ENCODE results near the gene TMPRSS3.

The TMPRSS3 gene

DNA sequence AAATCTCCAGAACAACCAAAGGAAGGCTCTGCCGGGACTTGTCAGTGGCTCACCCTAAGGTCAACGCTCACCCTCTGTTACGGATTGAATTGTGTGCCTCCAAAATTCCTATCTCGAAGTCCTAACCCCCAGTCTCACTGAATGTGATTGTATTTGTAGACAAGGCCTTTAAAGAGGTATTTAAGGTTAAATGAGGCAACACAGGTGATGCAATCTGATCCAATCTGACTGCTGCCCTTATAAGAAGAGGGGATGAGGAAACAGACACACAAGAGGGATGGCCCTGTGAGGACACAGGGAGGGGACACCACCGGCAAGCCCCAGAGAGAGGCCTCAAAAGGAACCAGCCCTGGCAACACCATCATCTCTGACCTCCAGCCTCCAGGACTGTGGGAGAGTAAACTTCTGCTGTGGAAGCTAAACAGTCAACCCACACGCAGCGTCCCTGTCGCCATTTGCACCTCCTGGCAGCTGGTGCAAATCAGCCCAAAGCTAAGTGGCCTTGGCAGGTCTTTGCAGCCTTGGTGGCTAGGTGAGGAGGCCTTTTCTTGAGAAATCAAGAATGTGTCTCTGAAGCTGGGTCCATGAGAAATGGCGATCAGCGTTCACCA is 32.1 kb upstream of the TMPRSS3 start:
- peaks cover 11 to 16% of the 10 kb centered on the region in 2 experiments for H3K4me1 ChIP-seq (ENCODE audit: control insufficient read depth in 1 of 2, insufficient read depth in 1 of 2, low read depth in 1 of 2, low read length in 1 of 2)
- no peaks in the 10 kb centered on the region for H3K9me3 ChIP-seq
- TF ChIP-seq, protein P1, sequence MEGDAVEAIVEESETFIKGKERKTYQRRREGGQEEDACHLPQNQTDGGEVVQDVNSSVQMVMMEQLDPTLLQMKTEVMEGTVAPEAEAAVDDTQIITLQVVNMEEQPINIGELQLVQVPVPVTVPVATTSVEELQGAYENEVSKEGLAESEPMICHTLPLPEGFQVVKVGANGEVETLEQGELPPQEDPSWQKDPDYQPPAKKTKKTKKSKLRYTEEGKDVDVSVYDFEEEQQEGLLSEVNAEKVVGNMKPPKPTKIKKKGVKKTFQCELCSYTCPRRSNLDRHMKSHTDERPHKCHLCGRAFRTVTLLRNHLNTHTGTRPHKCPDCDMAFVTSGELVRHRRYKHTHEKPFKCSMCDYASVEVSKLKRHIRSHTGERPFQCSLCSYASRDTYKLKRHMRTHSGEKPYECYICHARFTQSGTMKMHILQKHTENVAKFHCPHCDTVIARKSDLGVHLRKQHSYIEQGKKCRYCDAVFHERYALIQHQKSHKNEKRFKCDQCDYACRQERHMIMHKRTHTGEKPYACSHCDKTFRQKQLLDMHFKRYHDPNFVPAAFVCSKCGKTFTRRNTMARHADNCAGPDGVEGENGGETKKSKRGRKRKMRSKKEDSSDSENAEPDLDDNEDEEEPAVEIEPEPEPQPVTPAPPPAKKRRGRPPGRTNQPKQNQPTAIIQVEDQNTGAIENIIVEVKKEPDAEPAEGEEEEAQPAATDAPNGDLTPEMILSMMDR (IDR thresholded peaks at IDR 0.05): no peak
- no peak overlapping the region for H3K27ac ChIP-seq
- H3K27me3 ChIP-seq: no peaks in the 10 kb centered on the region
- H3K4me3 ChIP-seq (ENCODE audit: low read depth in 1 of 2, low read length in 1 of 2): no peak overlapping the region
- no peaks in the 10 kb centered on the region for H3K36me3 ChIP-seq

DNA sequence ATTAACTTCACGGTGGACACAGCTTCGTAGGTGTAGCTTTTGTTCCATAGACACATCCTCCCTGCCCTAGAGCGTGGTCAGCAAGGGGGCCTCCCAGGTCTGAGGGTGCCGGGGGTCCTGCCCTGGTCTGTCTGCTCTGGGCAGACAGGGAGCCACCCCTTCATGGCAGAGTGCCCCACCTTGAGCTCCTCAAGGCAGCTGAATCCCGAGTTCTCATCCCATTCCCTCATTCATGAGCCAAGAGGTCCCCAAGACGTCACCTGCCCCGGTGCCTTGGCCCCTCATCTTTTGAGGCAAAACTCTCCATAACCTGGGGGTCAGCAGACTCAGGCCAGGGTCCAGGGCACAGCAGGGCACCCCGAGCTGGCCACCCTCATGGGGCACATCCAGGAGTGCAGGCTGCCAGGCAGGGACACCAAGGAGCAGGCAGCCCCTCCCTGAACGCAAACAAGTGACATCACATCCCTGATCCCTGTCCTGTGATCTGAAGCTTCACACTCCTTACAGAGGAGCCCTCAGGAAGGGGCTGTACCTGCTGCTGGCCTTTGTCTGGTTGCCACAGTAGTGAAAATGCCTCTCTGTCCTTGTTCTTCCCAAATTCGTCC is 31.1 kb upstream of the TMPRSS3 start:
- no peak overlapping the region for H3K4me3 ChIP-seq (ENCODE audit: low read depth in 1 of 2, low read length in 1 of 2)
- H3K4me1 ChIP-seq (ENCODE audit: control insufficient read depth in 1 of 2, insufficient read depth in 1 of 2, low read depth in 1 of 2, low read length in 1 of 2): peaks cover 11 to 16% of the 10 kb centered on the region in 2 experiments
- TF ChIP-seq, protein P1 (IDR thresholded peaks at IDR 0.05): no peak
- no peak overlapping the region for H3K27ac ChIP-seq
- no peaks in the 10 kb centered on the region for H3K9me3 ChIP-seq
- no peaks in the 10 kb centered on the region for H3K36me3 ChIP-seq
- H3K27me3 ChIP-seq: no peaks in the 10 kb centered on the region

DNA sequence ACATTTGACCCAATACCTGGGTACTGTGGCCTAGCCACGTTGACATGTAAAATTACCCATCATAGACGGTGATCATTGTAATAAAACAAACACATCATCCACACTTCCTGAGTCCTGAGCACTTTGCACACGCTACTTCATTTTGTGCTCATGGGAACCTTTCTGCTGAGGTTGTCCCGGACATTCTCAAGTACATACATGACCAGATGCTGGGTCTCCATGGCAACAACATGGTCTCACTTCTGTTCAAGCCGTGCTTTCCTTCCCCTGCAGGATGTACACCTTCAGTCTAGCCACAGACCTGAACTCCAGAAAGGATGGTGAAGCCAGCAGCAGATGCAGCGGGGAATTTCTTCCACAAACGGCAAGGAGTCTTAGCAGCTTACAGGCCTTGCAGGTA is 30.6 kb upstream of the TMPRSS3 start:
- no peaks in the 10 kb centered on the region for H3K27me3 ChIP-seq
- TF ChIP-seq, protein P1 (IDR thresholded peaks at IDR 0.05): no peak
- H3K36me3 ChIP-seq: no peaks in the 10 kb centered on the region
- H3K9me3 ChIP-seq: no peaks in the 10 kb centered on the region
- H3K27ac ChIP-seq: no peak overlapping the region
- peaks cover 11 to 16% of the 10 kb centered on the region in 2 experiments for H3K4me1 ChIP-seq (ENCODE audit: control insufficient read depth in 1 of 2, insufficient read depth in 1 of 2, low read depth in 1 of 2, low read length in 1 of 2)
- no peak overlapping the region for H3K4me3 ChIP-seq (ENCODE audit: low read depth in 1 of 2, low read length in 1 of 2)

DNA sequence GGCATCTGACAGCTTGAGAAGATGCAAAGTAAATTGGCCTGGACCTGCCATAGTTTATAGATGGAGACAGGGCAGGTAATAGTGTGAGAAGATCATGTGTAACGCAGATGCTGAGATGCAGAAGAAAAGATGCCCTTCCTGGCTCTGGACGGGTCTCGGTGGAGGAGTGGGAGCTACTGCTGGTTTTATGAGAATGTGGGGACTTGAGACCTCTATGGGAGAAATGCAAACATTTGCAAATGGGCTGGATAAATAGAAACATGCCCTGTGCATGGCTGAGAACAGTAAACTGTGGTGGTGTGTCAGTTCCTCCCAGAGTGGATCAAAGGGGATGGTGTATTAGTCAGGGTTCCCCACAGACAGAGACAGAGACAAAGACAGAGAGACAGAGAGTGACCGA is 29.7 kb upstream of the TMPRSS3 start:
- H3K27me3 ChIP-seq: no peaks in the 10 kb centered on the region
- H3K27ac ChIP-seq: no peak overlapping the region
- TF ChIP-seq, protein P1 (IDR thresholded peaks at IDR 0.05): no peak
- H3K4me3 ChIP-seq (ENCODE audit: low read depth in 1 of 2, low read length in 1 of 2): no peak overlapping the region
- H3K36me3 ChIP-seq: no peaks in the 10 kb centered on the region
- H3K9me3 ChIP-seq: no peaks in the 10 kb centered on the region
- H3K4me1 ChIP-seq (ENCODE audit: control insufficient read depth in 1 of 2, insufficient read depth in 1 of 2, low read depth in 1 of 2, low read length in 1 of 2): peaks cover 11 to 16% of the 10 kb centered on the region in 2 experiments

DNA sequence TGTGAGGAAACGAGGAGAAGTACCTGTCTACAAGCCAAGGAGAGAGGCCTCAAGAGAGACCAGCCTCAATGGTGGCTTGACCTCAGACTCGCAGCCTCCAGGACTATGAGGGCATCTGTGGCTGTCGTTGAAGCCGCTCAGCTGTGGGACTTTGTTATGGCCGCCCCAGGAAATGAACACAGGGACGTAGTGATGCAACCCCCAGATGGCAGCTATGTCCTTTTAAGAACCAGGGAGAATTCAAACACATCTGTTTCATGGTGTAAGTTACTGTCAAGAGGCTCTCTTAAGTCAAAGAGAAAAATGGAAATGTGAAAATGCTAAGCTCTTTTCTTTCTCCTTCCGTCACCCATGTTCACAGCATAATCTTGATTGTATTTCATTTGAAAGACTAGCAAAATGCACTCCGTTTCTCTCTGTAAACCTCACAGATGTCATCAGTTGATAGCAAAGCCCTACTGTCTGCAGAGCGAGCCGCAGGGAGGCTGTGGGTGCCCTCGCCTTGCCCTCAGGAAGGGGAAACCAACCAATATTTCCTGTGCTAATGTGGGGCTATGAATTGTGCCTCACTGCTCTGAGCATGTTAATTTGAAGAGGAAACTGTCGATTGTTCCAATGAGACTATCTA is 29.2 kb upstream of the TMPRSS3 start:
- Histone ChIP-seq H3K36me3 (no peaks in the 10 kb centered on the region), H3K27me3 (no peaks in the 10 kb centered on the region), H3K4me3 (ENCODE audit: low read depth in 1 of 2, low read length in 1 of 2) (no peak overlapping the region), H3K4me1 (ENCODE audit: control insufficient read depth in 1 of 2, insufficient read depth in 1 of 2, low read depth in 1 of 2, low read length in 1 of 2) (peaks cover 11 to 16% of the 10 kb centered on the region in 2 experiments), H3K9me3 (no peaks in the 10 kb centered on the region), H3K27ac (no peak overlapping the region)
- TF ChIP-seq, protein P1 (IDR thresholded peaks at IDR 0.05): no peak
